Measurements from ENCODE around the gene ENTPD6.

DNA sequence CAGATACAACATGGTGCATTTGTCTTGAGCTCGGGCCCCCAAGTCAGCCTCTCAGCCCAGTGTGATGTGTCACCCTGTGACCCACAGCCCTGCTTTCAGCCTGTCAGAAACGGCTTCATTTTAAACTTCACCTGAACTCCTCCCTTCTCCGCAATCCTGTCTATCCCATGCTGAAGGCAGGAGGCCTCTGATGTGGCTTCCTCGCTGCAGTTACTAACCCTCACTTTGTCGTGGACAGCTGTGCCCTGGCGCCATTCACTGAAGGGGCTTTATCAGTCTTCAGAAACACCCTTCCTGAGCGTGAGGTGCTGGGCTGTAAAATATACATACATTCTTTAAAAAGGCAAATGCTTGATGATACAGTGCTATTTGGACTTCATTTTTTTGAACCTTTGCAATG, 7.9 kb upstream of the ENTPD6 start:
- TF ChIP-seq ISL1 (CRISPR knock-in tag; IDR thresholded peaks at IDR 0.05) (no peak), CSDC2 (CRISPR knock-in tag; IDR thresholded peaks at IDR 0.05) (no peak), PATZ1 (CRISPR knock-in tag; IDR thresholded peaks at IDR 0.05; ENCODE audit: borderline replicate concordance) (no peak), ARNTL (CRISPR knock-in tag; IDR thresholded peaks at IDR 0.05; ENCODE audit: borderline replicate concordance, low read depth) (no peak), SNAI2 (CRISPR knock-in tag; IDR thresholded peaks at IDR 0.05) (no peak), ZNF565 (CRISPR knock-in tag; conservative IDR thresholded peaks at IDR 0.05; ENCODE audit: low read depth) (no peak), ZNF8 (CRISPR knock-in tag; IDR thresholded peaks at IDR 0.05) (no peak)
- TF ChIP-seq, protein P1, sequence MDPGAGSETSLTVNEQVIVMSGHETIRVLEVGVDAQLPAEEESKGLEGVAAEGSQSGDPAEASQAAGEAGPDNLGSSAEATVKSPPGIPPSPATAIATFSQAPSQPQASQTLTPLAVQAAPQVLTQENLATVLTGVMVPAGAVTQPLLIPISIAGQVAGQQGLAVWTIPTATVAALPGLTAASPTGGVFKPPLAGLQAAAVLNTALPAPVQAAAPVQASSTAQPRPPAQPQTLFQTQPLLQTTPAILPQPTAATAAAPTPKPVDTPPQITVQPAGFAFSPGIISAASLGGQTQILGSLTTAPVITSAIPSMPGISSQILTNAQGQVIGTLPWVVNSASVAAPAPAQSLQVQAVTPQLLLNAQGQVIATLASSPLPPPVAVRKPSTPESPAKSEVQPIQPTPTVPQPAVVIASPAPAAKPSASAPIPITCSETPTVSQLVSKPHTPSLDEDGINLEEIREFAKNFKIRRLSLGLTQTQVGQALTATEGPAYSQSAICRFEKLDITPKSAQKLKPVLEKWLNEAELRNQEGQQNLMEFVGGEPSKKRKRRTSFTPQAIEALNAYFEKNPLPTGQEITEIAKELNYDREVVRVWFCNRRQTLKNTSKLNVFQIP (CRISPR knock-in tag; IDR thresholded peaks at IDR 0.05; ENCODE audit: borderline replicate concordance, low read depth) = no peak
